Astrocyte (in vitro differentiated cells and primary cell): ENCODE measurements around the gene ZMIZ1.

ENCODE experiments used
- CTCF ChIP-seq: IDR thresholded peaks from 2 replicates; pipeline ENCODE4 v1.5.1; 2011; ENCODE audit warnings: low read depth, mild to moderate bottlenecking, inconsistent platforms, low read length, moderate library complexity; ENCODE audit not compliant: insufficient read depth
- EZH2 ChIP-seq: IDR thresholded peaks from 2 replicates; pipeline ENCODE4 v1.6.1; 2012; ENCODE audit warnings: mild to moderate bottlenecking, low read length, inconsistent platforms; ENCODE audit not compliant: insufficient read depth

DNA sequence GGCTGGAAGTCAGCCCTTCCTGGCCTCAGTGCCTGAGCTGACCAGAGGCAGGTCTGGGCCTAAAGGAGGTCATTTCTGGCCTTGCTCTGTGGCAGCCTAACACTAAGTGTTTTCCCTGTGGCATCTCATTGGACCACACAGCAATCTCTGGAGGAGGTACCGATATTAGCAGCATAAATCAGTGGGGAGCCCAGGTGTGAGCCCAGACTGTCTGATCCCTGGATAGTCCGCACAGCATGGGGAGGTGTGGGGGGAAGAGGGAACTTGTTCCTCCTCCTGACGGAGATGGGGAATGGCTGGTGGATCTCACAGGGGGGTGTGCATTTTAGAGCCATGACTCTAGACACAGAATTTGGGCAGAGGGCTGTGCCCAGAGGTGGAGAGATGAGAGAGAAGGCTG lies 267.5 kb downstream of the ZMIZ1 start:
- TF ChIP-seq CTCF (no peak), EZH2 (no peak)
